Measurements from ENCODE around the gene TRMT10B.
"Not testable (repeated sequence)": the region's sequence is repeated elsewhere in the genome, so short reads cannot be mapped to it uniquely, and the experiment has no call there.

TRMT10B gene

GRCh38 chr9:37753489-37754190, at the start of gene TRMT10B:
Gene TRMT10B, plus strand, starts transcription at chr9:37753805. Its CDS starts 8,127 bp downstream, at chr9:37761932.
- peak; percentile 75 for DNase-seq

GRCh38 chr9:37705787-37706186, 47.8 kb upstream of the TRMT10B start:
- no peak for DNase-seq

- DNase-seq, result no peak
These were observed 47.3 kb upstream of the TRMT10B start for GRCh38 chr9:37706290-37706689.

- DNase-seq, result no peak
These were observed 45.9 kb upstream of the TRMT10B start for GRCh38 chr9:37707748-37708147.

GRCh38 chr9:37710046-37710445, 43.6 kb upstream of the TRMT10B start:
- DNase-seq, result no peak

GRCh38 chr9:37715260-37715659, 38.3 kb upstream of the TRMT10B start:
- DNase-seq, result no peak

GRCh38 chr9:37715991-37716505, 37.6 kb upstream of the TRMT10B start:
- DNase-seq, result no peak

- DNase-seq, result no peak
These were observed 34.1 kb upstream of the TRMT10B start for GRCh38 chr9:37719526-37719925.

GRCh38 chr9:37727013-37727412, 26.6 kb upstream of the TRMT10B start:
- DNase-seq, result no peak

GRCh38 chr9:37729499-37729898, 24.1 kb upstream of the TRMT10B start:
- DNase-seq, result no peak

GRCh38 chr9:37730256-37730655, 23.3 kb upstream of the TRMT10B start:
- no peak for DNase-seq

GRCh38 chr9:37730839-37731238, 22.8 kb upstream of the TRMT10B start:
- DNase-seq, result no peak

- DNase-seq, result no peak
These were observed 21.4 kb upstream of the TRMT10B start for GRCh38 chr9:37732086-37732741.

- DNase-seq, result no peak
These were observed 20.7 kb upstream of the TRMT10B start for GRCh38 chr9:37732952-37733351.

GRCh38 chr9:37739222-37739621, 14.4 kb upstream of the TRMT10B start:
- DNase-seq, result no peak

GRCh38 chr9:37740128-37740527, 13.5 kb upstream of the TRMT10B start:
- no peak for DNase-seq

GRCh38 chr9:37740631-37741328, 12.8 kb upstream of the TRMT10B start:
- no peak for DNase-seq

GRCh38 chr9:37745970-37746369, 7.6 kb upstream of the TRMT10B start:
- DNase-seq, result no peak

GRCh38 chr9:37746448-37747270, 6.9 kb upstream of the TRMT10B start:
- DNase-seq, result no peak

- peak; percentile 60 for DNase-seq
These were observed 6.3 kb upstream of the TRMT10B start for GRCh38 chr9:37747271-37747753.

GRCh38 chr9:37749129-37749528, 4.5 kb upstream of the TRMT10B start:
- DNase-seq, result no peak

GRCh38 chr9:37751186-37751585, 2.4 kb upstream of the TRMT10B start:
- DNase-seq, result no peak

GRCh38 chr9:37751704-37752103, 1.9 kb upstream of the TRMT10B start:
- not testable (repeated sequence) for DNase-seq
